GM18858 (cell line): ENCODE measurements around the gene FOSL2.

Experiments
- ATAC-seq: cut with Tn5 transposase; IDR thresholded peaks from one replicate; pipeline ENCODE4 v1.9.1; 2021; ENCODE audit not compliant: unreplicated experiment

Gene FOSL2

GRCh38 chr2:28430377-28430765 is 37.7 kb downstream of the FOSL2 start:
- no peak for ATAC-seq

GRCh38 chr2:28430788-28431418 is 38.2 kb downstream of the FOSL2 start:
- no peak for ATAC-seq

- no peak for ATAC-seq
These were observed 39.1 kb downstream of the FOSL2 start for GRCh38 chr2:28431741-28432140.

- no peak for ATAC-seq
These were observed 39.7 kb downstream of the FOSL2 start for GRCh38 chr2:28432362-28432761.

- no peak for ATAC-seq
These were observed 40.6 kb downstream of the FOSL2 start for GRCh38 chr2:28433215-28433614.

GRCh38 chr2:28433935-28434599 is 41.4 kb downstream of the FOSL2 start:
- no peak for ATAC-seq

- no peak for ATAC-seq
These were observed 41.9 kb downstream of the FOSL2 start for GRCh38 chr2:28434600-28434989.

- no peak for ATAC-seq
These were observed 42.6 kb downstream of the FOSL2 start for GRCh38 chr2:28435241-28435640.

- ATAC-seq: no peak
These were observed 43.2 kb downstream of the FOSL2 start for GRCh38 chr2:28435814-28436351.

- ATAC-seq: no peak
These were observed 43.9 kb downstream of the FOSL2 start for GRCh38 chr2:28436525-28437051.

- ATAC-seq: no peak
These were observed 44.6 kb downstream of the FOSL2 start for GRCh38 chr2:28437149-28437835.

- ATAC-seq: no peak
These were observed 45.3 kb downstream of the FOSL2 start for GRCh38 chr2:28437918-28438317.

- ATAC-seq: no peak
These were observed 45.9 kb downstream of the FOSL2 start for GRCh38 chr2:28438532-28439063.

- ATAC-seq: no peak
These were observed 46.5 kb downstream of the FOSL2 start for GRCh38 chr2:28439127-28439526.

GRCh38 chr2:28439763-28440162 is 47.1 kb downstream of the FOSL2 start:
- ATAC-seq: no peak

GRCh38 chr2:28442328-28442727 is 49.7 kb downstream of the FOSL2 start:
- no peak for ATAC-seq

GRCh38 chr2:28444956-28445355 is 52.3 kb downstream of the FOSL2 start:
- ATAC-seq: no peak

- ATAC-seq: no peak
These were observed 53.0 kb downstream of the FOSL2 start for GRCh38 chr2:28445448-28446258.

- ATAC-seq: no peak
These were observed 53.9 kb downstream of the FOSL2 start for GRCh38 chr2:28446531-28446930.

GRCh38 chr2:28447086-28447485 is 54.4 kb downstream of the FOSL2 start:
- ATAC-seq: no peak
